K562 (cell line): ENCODE data around the gene FAM83D. TPM values are rescaled to one million over a fixed set of nuclear protein-coding genes. Genes with fewer than 3 reads are reported as not detected.

ENCODE experiments used
- ATAC-seq: fragments of 200-7000 bp; cut with Tn5 transposase; 3 replicates; pipeline ENCODE4 v1.9.1; 2020; ENCODE audit warnings: moderate library complexity
- BruUV-seq: library from RNA; stranded (reverse); fragments of 400-500 nt; replicated peaks from 2 replicates; lab custom pipeline; 2021; lab: Mats Ljungman, UMichigan
- CTCF ChIA-PET: fragments of 300-600 bp; formaldehyde crosslinking; extraction: SDS; loops from one replicate; lab custom pipeline; 2021; ENCODE audit warnings: low intra/inter-chr PET ratio; lab: Yijun Ruan, JAX
- POLR2A ChIA-PET: fragments of 300-600, 350-650 bp; sonication (Branson Sonifier 250); formaldehyde crosslinking; extraction: SDS; loops from one replicate; lab custom pipeline; 2021; ENCODE audit warnings: antibody characterized with exemption, inconsistent platforms; lab: Yijun Ruan, JAX
- DNase-seq, 4 experiments: peaks; one replicate each; pipeline versions ENCODE4 v3.0.0 to v3.0.0-alpha.2; 2011 to 2018; ENCODE audit warnings: low spot score in 3 of 4, mixed read lengths in 3 of 4; ENCODE audit errors: extremely low read depth in 1 of 4
- FAIRE-seq: peaks from 2 replicates; lab custom pipeline; 2011; peaks lifted over from hg19 to GRCh38; lab: Jason Lieb, UNC
- H2AFZ ChIP-seq: 2 replicates; pipeline ENCODE4 v1.6.0; 2011; ENCODE audit warnings: low read depth, low read length, control low read depth, inconsistent platforms
- H3K27ac ChIP-seq: fragments of 200-600 bp; 3 replicates; pipeline ENCODE4 v1.8.0; 2011; ENCODE audit warnings: low read depth, mild to moderate bottlenecking, control low read depth, inconsistent platforms, low read length, moderate library complexity, mixed read lengths; ENCODE audit errors: extremely low read depth
- H3K27me3 ChIP-seq, 2 experiments: fragments of 300-600 bp in 1 of 2; 2 replicates in 1 of 2; 3 replicates in 1 of 2; pipeline versions ENCODE4 v1.6.0 to v1.8.0; 2011; ENCODE audit warnings: inconsistent platforms in 2 of 2, low read length in 2 of 2, mild to moderate bottlenecking in 1 of 2, mixed read lengths in 1 of 2, moderate library complexity in 1 of 2; ENCODE audit not compliant: control insufficient read depth in 2 of 2, insufficient read depth in 2 of 2
- H3K36me3 ChIP-seq: fragments of 300-600 bp; 3 replicates; pipeline ENCODE4 v1.8.0; 2011; ENCODE audit warnings: mild to moderate bottlenecking, low read length, inconsistent platforms; ENCODE audit not compliant: control insufficient read depth, insufficient read depth
- H3K4me1 ChIP-seq, 2 experiments: fragments of 200-600 bp in 1 of 2; replicated peaks in 1 of 2; 2 replicates in 1 of 2; 3 replicates in 1 of 2; pipeline versions ENCODE4 v1.5.1 to v1.8.0; 2011; ENCODE audit warnings: inconsistent platforms in 2 of 2, low read length in 2 of 2, mild to moderate bottlenecking in 1 of 2, mixed read lengths in 1 of 2, moderate library complexity in 1 of 2; ENCODE audit not compliant: control insufficient read depth in 2 of 2, insufficient read depth in 2 of 2
- H3K4me2 ChIP-seq: 2 replicates; pipeline ENCODE4 v1.6.1; 2011; ENCODE audit warnings: low read length, control low read depth, inconsistent platforms, mixed read lengths; ENCODE audit not compliant: insufficient read depth
- H3K4me3 ChIP-seq: fragments of 200-600 bp; sonication (generic), shearing (Covaris generic); 2 replicates; pipeline ENCODE4 v1.5.1; 2016; ENCODE audit warnings: control low read depth, inconsistent platforms
- H3K79me2 ChIP-seq: fragments of 200-600 bp; 3 replicates; pipeline ENCODE4 v1.8.0; 2011; ENCODE audit warnings: low read length, inconsistent platforms; ENCODE audit not compliant: control insufficient read depth, insufficient read depth
- H3K9ac ChIP-seq, 2 experiments: 2 replicates each; pipeline versions ENCODE4 v1.6.0 to v1.6.1; 2011; ENCODE audit warnings: low read depth in 2 of 2, low read length in 2 of 2, control low read depth in 1 of 2, inconsistent platforms in 1 of 2, mild to moderate bottlenecking in 1 of 2, mixed read lengths in 1 of 2; ENCODE audit not compliant: insufficient read depth in 1 of 2
- H3K9me1 ChIP-seq: one replicate; pipeline ENCODE4 v1.6.0; 2011; ENCODE audit warnings: inconsistent platforms, mild to moderate bottlenecking, low read length, moderate library complexity; ENCODE audit not compliant: control insufficient read depth, insufficient read depth
- H3K9me3 ChIP-seq: replicated peaks from 2 replicates; pipeline ENCODE4 v1.5.1; 2011; ENCODE audit warnings: low read depth, low read length, inconsistent platforms; ENCODE audit not compliant: control insufficient read depth, insufficient read depth
- H4K20me1 ChIP-seq: replicated peaks from 2 replicates; pipeline ENCODE4 v1.6.1; 2011; ENCODE audit warnings: low read length, inconsistent platforms, mixed read lengths; ENCODE audit not compliant: control insufficient read depth, insufficient read depth
- ATF1 ChIP-seq, 2 experiments: fragments of 450-650 bp in 1 of 2; IDR thresholded peaks; 2 replicates each; pipeline ENCODE4 v1.6.1; 2016; ENCODE audit warnings: missing compliant biosample characterization in 1 of 2, missing genetic modification characterization in 1 of 2
- BCOR ChIP-seq: fragments of 450-650 bp; IDR thresholded peaks from 2 replicates; pipeline ENCODE4 v1.6.1; 2016
- BMI1 ChIP-seq: fragments of 150-350 bp; IDR thresholded peaks from 2 replicates; pipeline ENCODE4 v1.6.1; 2014; ENCODE audit warnings: low read length
- CCAR2 ChIP-seq: fragments of 200-400 bp; formaldehyde crosslinking; IDR thresholded peaks from 2 replicates; pipeline ENCODE4 v1.6.1; 2017; ENCODE audit warnings: mild to moderate bottlenecking, low read depth, low read length
- CEBPG ChIP-seq, 3 experiments: fragments of 200-800 bp in 1 of 3; sonication (Bioruptor generic) in 1 of 3; sonication (generic) in 1 of 3; formaldehyde crosslinking in 1 of 3; IDR thresholded peaks in 2 of 3; conservative IDR thresholded peaks in 1 of 3; 2 replicates each; pipeline versions ENCODE4 v1.6.1 to v1.8.0; 2016 to 2022; ENCODE audit warnings: missing compliant biosample characterization in 2 of 3, missing genetic modification characterization in 2 of 3, mild to moderate bottlenecking in 1 of 3, missing genetic modification reagents in 1 of 3
- CREBBP ChIP-seq: IDR thresholded peaks from one replicate; pipeline ENCODE4 v1.6.1; 2012; ENCODE audit warnings: low read depth, mild to moderate bottlenecking, control low read depth, inconsistent platforms, low read length
- MAFF ChIP-seq: IDR thresholded peaks from 2 replicates; pipeline ENCODE4 v1.6.1; 2012; ENCODE audit warnings: low read length, improper control_type of control experiment
- MCM2 ChIP-seq: fragments of 450-650 bp; IDR thresholded peaks from 2 replicates; pipeline ENCODE4 v1.6.1; 2017; ENCODE audit warnings: low read depth, mild to moderate bottlenecking
- MIER1 ChIP-seq: fragments of 450-650 bp; IDR thresholded peaks from 2 replicates; pipeline ENCODE4 v1.6.1; 2016; ENCODE audit warnings: antibody characterized with exemption, mild to moderate bottlenecking, low read depth
- MYC ChIP-seq, 2 experiments: fragments of 250-450 bp in 1 of 2; sonication (Bioruptor Pico) in 1 of 2; IDR thresholded peaks; 2 replicates each; pipeline versions ENCODE4 v1.5.1 to v1.6.1; 2012 to 2021; ENCODE audit warnings: low read depth in 2 of 2, borderline replicate concordance in 1 of 2, improper control_type of control experiment in 1 of 2, low read length in 1 of 2, mild to moderate bottlenecking in 1 of 2, moderate library complexity in 1 of 2
- NBN ChIP-seq: fragments of 450-650 bp; IDR thresholded peaks from 2 replicates; pipeline ENCODE4 v1.6.1; 2016; ENCODE audit warnings: low read depth, mild to moderate bottlenecking
- NFIC ChIP-seq: fragments of 450-650 bp; IDR thresholded peaks from 2 replicates; pipeline ENCODE4 v1.6.1; 2017; ENCODE audit warnings: mild to moderate bottlenecking, inconsistent platforms
- PRMT5 ChIP-seq: sonication (generic); formaldehyde crosslinking; IDR thresholded peaks from 2 replicates; pipeline ENCODE4 v1.5.0; 2020; ENCODE audit warnings: missing genetic modification reagents
- RCOR1 ChIP-seq, 2 experiments: IDR thresholded peaks; 2 replicates each; pipeline ENCODE4 v1.6.1; 2012; ENCODE audit warnings: low read depth in 2 of 2, low read length in 2 of 2, borderline replicate concordance in 1 of 2, improper control_type of control experiment in 1 of 2
- SRSF1 ChIP-seq: fragments of 200-400 bp; formaldehyde crosslinking; IDR thresholded peaks from 2 replicates; pipeline ENCODE4 v1.6.1; 2017; ENCODE audit warnings: mild to moderate bottlenecking, low read depth, low read length, moderate library complexity
- TFAP4 ChIP-seq: sonication (generic); formaldehyde crosslinking; IDR thresholded peaks from 2 replicates; pipeline ENCODE4 v1.8.0; 2022; ENCODE audit warnings: missing genetic modification reagents, mild to moderate bottlenecking, moderate library complexity, borderline replicate concordance
- ZBED1 ChIP-seq: IDR thresholded peaks from 2 replicates; pipeline ENCODE4 v1.6.1; 2014
- ZNF184 ChIP-seq: sonication (generic); formaldehyde crosslinking; IDR thresholded peaks from 2 replicates; pipeline ENCODE4 v1.5.0; 2020; ENCODE audit warnings: missing genetic modification reagents
- ZNF395 ChIP-seq: fragments of 200-800 bp; sonication (Bioruptor generic); IDR thresholded peaks from 2 replicates; pipeline ENCODE4 v1.6.1; 2017; ENCODE audit warnings: missing genetic modification characterization, missing compliant biosample characterization
- ZNF589 ChIP-seq: fragments of 200-800 bp; sonication (Bioruptor generic); IDR thresholded peaks from 2 replicates; pipeline ENCODE4 v1.6.1; 2016; ENCODE audit warnings: low read depth, missing genetic modification characterization, missing compliant biosample characterization
- WGBS: fragments of 100-300 bp; shearing (Covaris generic); methylation state at CpG from one replicate; pipeline ENCODE4 v1.1.6; 2016; ENCODE audit warnings: low coverage, mixed read lengths; ENCODE audit not compliant: insufficient coverage; ENCODE audit errors: missing lambda C conversion rate; 5-methylcytosine and 5-hydroxymethylcytosine counted together
- in situ Hi-C: fragments of 300-500 bp; cut with MboI; formaldehyde crosslinking; loops from 4 replicates; pipeline ENCODE4 v1.15.0; 2018; ENCODE audit warnings: inconsistent platforms, mixed read lengths
- intact Hi-C: fragments of 100-400 bp; cut with micrococcal nuclease; formaldehyde crosslinking; loops from 2 replicates; pipeline ENCODE4 v1.14.2; 2022
- polyA plus RNA-seq, 8 experiments: library from polyadenylated mRNA; depleted of rRNA in 4 of 8; stranded (reverse) in 5 of 8; unstranded in 3 of 8; fragments of >200 nt; fragmentation: Nextera tagmentation in 2 of 8; fragmentation: Illumina TruSeq in 1 of 8; extraction: Ambion mirVana in 2 of 8; extraction: Trizol in 1 of 8; gene quantifications; 2 replicates each; pipeline versions ENCODE4 v1.2.1 to v1.2.3, GENCODE V29; 2011 to 2014; ENCODE audit warnings: inconsistent platforms in 1 of 8, missing spikeins in 1 of 8
- total RNA-seq, 7 experiments: library from RNA; depleted of rRNA in 6 of 7; stranded (reverse); fragments of >200 nt in 6 of 7; fragmentation: Illumina TruSeq in 2 of 7; extraction: Trizol in 2 of 7; gene quantifications; 2 replicates each; pipeline versions ENCODE4 v1.2.1 to v1.2.3, GENCODE V29; 2011 to 2021; ENCODE audit warnings: low replicate concordance in 1 of 7

Gene FAM83D
- total and polyA plus RNA-seq, 9 of the 15 experiments (the other 6 are each of a cell fraction or from before 2014, with no cell fraction given): 8.2 to 66.1 (median 43.5) TPM

DNA sequence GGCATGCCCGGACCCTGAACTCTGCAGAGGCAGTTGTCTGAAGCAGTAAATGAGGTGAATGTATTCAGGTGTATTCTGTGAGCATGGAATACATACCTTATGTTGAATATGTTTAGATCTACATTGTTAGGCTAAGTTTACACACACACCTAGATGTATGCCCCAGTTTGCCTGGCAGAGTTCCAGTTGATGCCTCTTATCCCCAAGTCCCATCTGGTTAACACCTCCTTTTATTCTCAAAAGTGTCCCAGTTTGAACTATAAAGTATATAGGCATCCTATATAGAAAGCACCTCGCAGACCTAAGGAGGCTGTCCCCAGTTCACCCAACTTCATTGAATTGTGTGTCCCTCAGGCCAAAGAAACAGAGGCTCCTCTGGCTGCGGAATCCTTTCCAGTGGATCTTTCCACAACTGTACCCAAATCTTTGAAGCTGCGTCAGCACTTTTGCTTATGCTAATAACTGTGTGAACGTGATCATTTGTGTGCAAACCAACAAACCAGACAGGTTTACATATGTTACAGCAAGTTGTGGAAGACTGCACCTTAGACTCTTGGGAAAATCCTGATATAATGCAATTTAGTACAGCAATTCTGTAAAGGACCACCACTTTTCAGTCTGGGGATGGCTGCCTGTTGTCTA is 31.1 kb downstream of the FAM83D start:
- no peak overlapping the region for H3K4me3 ChIP-seq
- FAIRE-seq: no peak
- POLR2A ChIA-PET: interaction anchor here (1.0 to 1.5 kb wide), 4 partner anchors 9 to 11 kb away, joined by 3 to 6 read pairs (median 4); no protein-coding TSS in a partner anchor
- no peak overlapping the region for H3K4me2 ChIP-seq
- CTCF ChIA-PET: no interaction called here
- H3K9me3 ChIP-seq: no peaks in the 10 kb centered on the region
- intact Hi-C loops: no loop called here
- no TSS peak for BruUV-seq
- no peak for DNase-seq
- WGBS: 43% methylated on average over 5 of the region's 5 CpGs
- H3K9ac ChIP-seq: no peak overlapping the region
- H3K79me2 ChIP-seq: peaks cover 21% of the 10 kb centered on the region
- H3K9me1 ChIP-seq: no peaks in the 10 kb centered on the region
- H3K27me3 ChIP-seq: no peaks in the 10 kb centered on the region
- H3K36me3 ChIP-seq: peaks cover 23% of the 10 kb centered on the region
- H4K20me1 ChIP-seq: no peaks in the 10 kb centered on the region
- no peak for ATAC-seq
- H3K27ac ChIP-seq: peak overlapping the region; percentile 27; the same call in 1 of the 3 replicates
- H2AFZ ChIP-seq: no peak overlapping the region
- in situ Hi-C loops: no loop called here
- peaks cover 8 to 13% of the 10 kb centered on the region in 2 experiments; a peak in 4 of 5 replicates for H3K4me1 ChIP-seq
- TF ChIP-seq CCAR2 (no peak), ZNF395 (no peak), MAFF (peak; percentile 81), ZBED1 (no peak), BCOR (no peak), SRSF1 (no peak), NFIC (peak; percentile 62), MYC (IDR thresholded peaks at IDR 0.05; ENCODE audit: low read depth, low read length) (no peak), MYC (CRISPR knock-in tag; IDR thresholded peaks at IDR 0.05; ENCODE audit: borderline replicate concordance, low read depth) (no peak), MIER1 (no peak), ZNF589 (no peak), CREBBP (no peak), RCOR1 (IDR thresholded peaks at IDR 0.05; ENCODE audit: borderline replicate concordance in 1 of 2, low read depth in 2 of 2, low read length in 2 of 2) (no peak), ZNF184 (CRISPR knock-in tag) (no peak), ATF1 (CRISPR knock-in tag; IDR thresholded peaks at IDR 0.05) (no peak), ATF1 (tag; IDR thresholded peaks at IDR 0.05) (no peak), PRMT5 (CRISPR knock-in tag) (no peak), CEBPG (CRISPR knock-in tag; IDR thresholded peaks at IDR 0.05) (no peak), CEBPG (tag; conservative IDR thresholded peaks at IDR 0.05 in 1 of 2, IDR thresholded peaks at IDR 0.05 in 1 of 2) (no peak), BMI1 (no peak), NBN (no peak), TFAP4 (CRISPR knock-in tag) (no peak), MCM2 (no peak)
